Fibroblast of lung (primary cell): Measurements from ENCODE around the gene CZIB. TPM values are rescaled to one million over a fixed set of nuclear protein-coding genes. Genes with fewer than 3 reads are reported as not detected.

Source experiments
- DNase-seq, 2 donors: peaks; one replicate each; pipeline versions ENCODE4 v3.0.0 to v3.0.0-alpha.2; 2010; ENCODE audit warnings: low read depth in 2 of 2
- H2AFZ ChIP-seq: 2 replicates; pipeline ENCODE4 v1.5.1; 2012; ENCODE audit warnings: low read length, control low read depth, inconsistent platforms
- H3K27ac ChIP-seq: 2 replicates; pipeline ENCODE4 v1.5.1; 2011; ENCODE audit warnings: low read length, control low read depth; ENCODE audit not compliant: insufficient read depth
- H3K27me3 ChIP-seq: 2 replicates; pipeline ENCODE4 v1.5.1; 2011; ENCODE audit warnings: mild to moderate bottlenecking, low read length; ENCODE audit not compliant: control insufficient read depth, insufficient read depth
- H3K36me3 ChIP-seq: 2 replicates; pipeline ENCODE4 v1.5.1; 2011; ENCODE audit warnings: low read length; ENCODE audit not compliant: control insufficient read depth, insufficient read depth
- H3K4me1 ChIP-seq: 2 replicates; pipeline ENCODE4 v1.5.1; 2011; ENCODE audit warnings: low read length; ENCODE audit not compliant: control insufficient read depth, insufficient read depth; ENCODE audit errors: extremely low read depth
- H3K4me2 ChIP-seq: 2 replicates; pipeline ENCODE4 v1.5.1; 2011; ENCODE audit warnings: low read length, control low read depth; ENCODE audit not compliant: insufficient read depth; ENCODE audit errors: extremely low read depth
- H3K4me3 ChIP-seq, 4 experiments: fragments of 200-600 bp in 1 of 4; sonication (generic) in 1 of 4; replicated peaks in 1 of 4; 2 replicates each; pipeline ENCODE4 v1.5.1; 2011 to 2016; ENCODE audit warnings: low read length in 4 of 4, low read depth in 3 of 4, mild to moderate bottlenecking in 3 of 4, control low read depth in 2 of 4, inconsistent platforms in 1 of 4, mixed read lengths in 1 of 4; ENCODE audit not compliant: insufficient read depth in 1 of 4; ENCODE audit errors: control extremely low read depth in 1 of 4
- H3K79me2 ChIP-seq: 2 replicates; pipeline ENCODE4 v1.5.1; 2012; ENCODE audit warnings: mild to moderate bottlenecking, low read length, inconsistent platforms; ENCODE audit not compliant: control insufficient read depth, insufficient read depth
- H3K9ac ChIP-seq: 2 replicates; pipeline ENCODE4 v1.5.1; 2011; ENCODE audit warnings: mild to moderate bottlenecking, low read length, control low read depth; ENCODE audit not compliant: insufficient read depth
- H3K9me3 ChIP-seq: 2 replicates; pipeline ENCODE4 v1.5.1; 2012; ENCODE audit warnings: low read depth, low read length; ENCODE audit not compliant: control insufficient read depth, insufficient read depth
- H4K20me1 ChIP-seq: 2 replicates; pipeline ENCODE4 v1.5.1; 2011; ENCODE audit warnings: low read length; ENCODE audit not compliant: control insufficient read depth, insufficient read depth; ENCODE audit errors: extremely low read depth
- CTCF ChIP-seq, 2 donors: IDR thresholded peaks in 1 of 2; conservative IDR thresholded peaks in 1 of 2; 1 replicate in 1 of 2; 2 replicates in 1 of 2; pipeline ENCODE4 v1.5.1; 2011 to 2012; ENCODE audit warnings: low read length in 2 of 2, control low read depth in 1 of 2, inconsistent platforms in 1 of 2, low read depth in 1 of 2, mild to moderate bottlenecking in 1 of 2
- EZH2 ChIP-seq: IDR thresholded peaks from 2 replicates; pipeline ENCODE4 v1.5.1; 2012; ENCODE audit warnings: low read length, control low read depth, mild to moderate bottlenecking; ENCODE audit errors: missing control alignments
- polyA plus RNA-seq, 2 donors: library from polyadenylated mRNA; depleted of rRNA in 1 of 2; stranded (reverse) in 1 of 2; unstranded in 1 of 2; fragments of >200 nt; gene quantifications; 2 replicates each; pipeline ENCODE4 v1.2.1, GENCODE V29; 2011 to 2012; ENCODE audit warnings: missing spikeins in 1 of 2
- total RNA-seq: library from RNA; depleted of rRNA; stranded (reverse); fragments of >200 nt; gene quantifications from 2 replicates; pipeline ENCODE4 v1.2.1, GENCODE V29; 2014

The CZIB gene
- total and polyA plus RNA-seq, 2 donors (not counting 1 experiment from before 2014, with no cell fraction given), result 56.5 to 99.4 TPM

DNA sequence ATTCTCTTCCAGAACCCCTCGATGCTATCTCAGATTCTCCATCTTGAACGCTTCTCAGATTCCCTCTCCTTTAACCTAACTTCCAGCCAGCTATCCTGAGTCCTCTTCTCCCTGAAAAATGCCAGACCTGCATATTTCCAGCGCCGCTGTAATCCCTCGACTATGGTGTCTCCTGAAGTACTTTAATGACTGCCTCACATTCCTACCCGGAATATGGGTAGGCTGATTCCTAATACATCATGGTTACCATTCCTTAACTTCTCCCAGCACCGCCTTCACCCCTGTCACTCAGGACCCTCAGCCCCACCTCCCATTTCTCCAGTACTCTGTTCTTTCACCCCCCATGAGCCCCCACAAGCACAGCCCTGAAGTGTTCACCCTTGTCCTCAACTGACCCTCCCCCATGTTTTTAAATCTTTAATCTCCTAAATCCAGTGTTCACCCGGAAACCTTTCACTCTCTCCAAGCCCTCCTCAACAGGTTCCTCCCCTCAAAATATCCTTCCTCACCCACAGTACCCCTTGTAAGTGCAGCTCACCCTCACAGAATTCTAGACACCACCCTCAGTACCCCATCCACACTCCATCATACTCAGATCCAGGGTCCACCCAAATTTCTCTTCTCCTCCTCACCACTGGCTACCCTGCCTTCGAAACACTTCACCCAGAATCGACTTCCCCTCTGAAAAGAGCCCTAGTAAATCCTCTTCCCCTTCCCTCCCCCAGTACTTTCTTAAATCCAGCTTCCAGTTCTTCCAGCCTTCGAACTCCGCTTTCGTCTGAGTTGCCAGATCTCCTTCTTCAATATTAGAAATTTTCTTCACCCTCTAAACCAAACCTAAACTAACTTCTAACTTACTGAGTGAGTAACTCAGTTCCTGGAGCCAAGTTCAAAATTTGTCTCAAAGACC is 22.9 kb downstream of the CZIB start:
- Histone ChIP-seq H3K4me1 (peaks cover 17% of the 10 kb centered on the region), H4K20me1 (no peaks in the 10 kb centered on the region), H3K27me3 (no peaks in the 10 kb centered on the region), H2AFZ (peak overlapping the region; percentile 8), H3K9me3 (no peaks in the 10 kb centered on the region), H3K36me3 (peaks cover under 1% of the 10 kb centered on the region), H3K79me2 (peaks cover 10% of the 10 kb centered on the region), H3K9ac (peak overlapping the region; percentile 98), H3K4me2 (peak overlapping the region; percentile 89), H3K27ac (peak overlapping the region; percentile 96), H3K4me3 (peak overlapping the region; percentile 87 to 98 (median 88))
- DNase-seq, result peak in 1 of 2 donors; percentile 62
- TF ChIP-seq EZH2, result no peak
- no peak for TF ChIP-seq CTCF (conservative IDR thresholded peaks at IDR 0.05 in 1 of 2, IDR thresholded peaks at IDR 0.05 in 1 of 2; ENCODE audit: low read depth in 1 of 2, low read length in 2 of 2)

- no peaks in the 10 kb centered on the region for H3K9me3 ChIP-seq
- peak within 1 kb of the TSS; percentile 87 to 98 (median 88) for H3K4me3 ChIP-seq
- no peaks in the 10 kb centered on the region for H3K36me3 ChIP-seq
- peak within 1 kb of the TSS; percentile 94 for H3K4me2 ChIP-seq
- DNase-seq, result peak; percentile 91 to 92
- H2AFZ ChIP-seq, result peak within 1 kb of the TSS; percentile 61
- H3K27me3 ChIP-seq, result no peaks in the 10 kb centered on the region
- peaks cover 10% of the 10 kb centered on the region for H3K79me2 ChIP-seq
- H4K20me1 ChIP-seq, result no peaks in the 10 kb centered on the region
- H3K9ac ChIP-seq, result peak within 1 kb of the TSS; percentile 98
- peaks cover 17% of the 10 kb centered on the region for H3K4me1 ChIP-seq
- TF ChIP-seq CTCF (conservative IDR thresholded peaks at IDR 0.05 in 1 of 2, IDR thresholded peaks at IDR 0.05 in 1 of 2; ENCODE audit: low read depth in 1 of 2, low read length in 2 of 2) (peak in 1 of 2 donors; percentile 9), EZH2 (no peak)
- H3K27ac ChIP-seq, result peak within 1 kb of the TSS; percentile 96
These were observed 23.7 kb downstream of the CZIB start, which contains the start of gene CPT2 for GRCh38 chr1:53196485-53197290. Gene CPT2 (plus strand): TSS chr1:53196824. CDS start chr1:53196944, 120 bp downstream.

GRCh38 chr1:53196017-53196484 is 24.4 kb downstream of the CZIB start:
- no peak for TF ChIP-seq EZH2
- TF ChIP-seq CTCF (conservative IDR thresholded peaks at IDR 0.05 in 1 of 2, IDR thresholded peaks at IDR 0.05 in 1 of 2; ENCODE audit: low read depth in 1 of 2, low read length in 2 of 2), result no peak
- peaks cover 17% of the 10 kb centered on the region for H3K4me1 ChIP-seq
- peak overlapping the region; percentile 42 for H3K27ac ChIP-seq
- no peaks in the 10 kb centered on the region for H4K20me1 ChIP-seq
- no peak for DNase-seq
- H3K79me2 ChIP-seq, result peaks cover 10% of the 10 kb centered on the region
- H3K4me2 ChIP-seq, result peak overlapping the region; percentile 94
- H2AFZ ChIP-seq, result peak overlapping the region; percentile 61
- H3K27me3 ChIP-seq, result no peaks in the 10 kb centered on the region
- no peaks in the 10 kb centered on the region for H3K9me3 ChIP-seq
- H3K36me3 ChIP-seq, result no peaks in the 10 kb centered on the region
- H3K9ac ChIP-seq, result no peak overlapping the region
- peak overlapping the region; percentile 16 to 98 (median 88) for H3K4me3 ChIP-seq
